GM12892 (cell line): ENCODE data around the gene SNAI3.

Experiments used
- POLR2A ChIP-seq: IDR thresholded peaks from 2 replicates; pipeline ENCODE4 v1.6.1; 2011; ENCODE audit warnings: low read depth, low read length, control low read depth
- POLR2AphosphoS5 ChIP-seq: IDR thresholded peaks from 2 replicates; pipeline ENCODE4 v1.6.1; 2011; ENCODE audit warnings: low read depth, low read length, control low read depth

DNA sequence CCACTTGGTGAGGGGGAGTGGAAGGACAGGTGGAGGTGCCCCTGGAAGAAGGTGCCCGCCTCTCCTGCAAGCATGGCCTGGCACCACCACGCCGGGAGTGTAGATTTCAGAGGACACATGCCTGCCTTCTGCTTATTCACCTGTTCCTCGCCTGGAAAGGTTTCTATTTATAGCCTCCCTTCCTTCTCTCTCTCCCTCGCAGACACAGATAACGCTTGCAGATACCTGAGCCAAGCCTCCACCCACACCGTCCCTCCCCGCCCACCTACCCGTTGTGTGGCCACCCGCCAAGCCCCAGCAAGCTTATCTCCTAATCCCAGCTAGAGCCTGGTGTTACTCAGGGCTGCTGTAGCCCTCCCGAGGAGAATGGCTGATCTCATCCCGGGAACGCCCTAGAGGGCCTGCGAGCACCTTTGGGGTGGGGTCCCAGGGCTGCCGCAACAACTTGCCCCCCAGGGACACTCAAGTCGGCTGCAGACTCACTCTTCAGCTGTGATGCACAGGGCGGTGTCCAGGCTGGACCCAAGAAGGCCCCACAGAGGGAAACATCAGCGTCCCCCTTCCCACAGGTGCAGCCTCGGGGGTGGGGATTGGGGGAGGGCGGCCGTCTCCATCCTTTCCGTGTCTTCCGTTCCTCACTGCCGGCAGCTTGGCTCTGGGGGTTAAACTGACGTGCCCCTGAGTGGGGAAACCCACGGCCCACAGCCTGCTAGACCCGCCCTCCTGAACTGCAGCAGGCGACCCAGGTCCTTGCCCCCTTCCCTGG lies 1.9 kb upstream of the SNAI3 start:
- TF ChIP-seq POLR2AphosphoS5, result no peak
- TF ChIP-seq POLR2A, result no peak
